Neuronal stem cell (in vitro differentiated cells): ENCODE data around the gene SLC26A9.

Experiments used
- DNase-seq: peaks from one replicate; pipeline ENCODE4 v3.0.0-alpha.2; 2013; ENCODE audit warnings: low spot score
- H2AFZ ChIP-seq: one replicate; pipeline ENCODE4 v1.6.1; 2013; ENCODE audit warnings: mild to moderate bottlenecking, low read length, inconsistent platforms
- H2AK5ac ChIP-seq: 2 replicates; pipeline ENCODE4 v1.6.1; 2013; ENCODE audit warnings: low read depth, mild to moderate bottlenecking, inconsistent platforms, low read length, moderate library complexity, mixed read lengths
- H2BK120ac ChIP-seq: 2 replicates; pipeline ENCODE4 v1.6.1; 2013; ENCODE audit warnings: low read depth, mild to moderate bottlenecking, inconsistent platforms, low read length, moderate library complexity, mixed read lengths
- H2BK12ac ChIP-seq: one replicate; pipeline ENCODE4 v1.6.1; 2013; ENCODE audit warnings: low read length, inconsistent platforms
- H2BK15ac ChIP-seq: 2 replicates; pipeline ENCODE4 v1.6.1; 2013; ENCODE audit warnings: mild to moderate bottlenecking, low read length, inconsistent platforms, mixed read lengths
- H2BK5ac ChIP-seq: one replicate; pipeline ENCODE4 v1.6.1; 2013; ENCODE audit warnings: inconsistent platforms, mild to moderate bottlenecking, low read length, moderate library complexity
- H3K14ac ChIP-seq: one replicate; pipeline ENCODE4 v1.6.1; 2013; ENCODE audit warnings: low read length, inconsistent platforms
- H3K18ac ChIP-seq: 2 replicates; pipeline ENCODE4 v1.6.1; 2013; ENCODE audit warnings: low read length, inconsistent platforms
- H3K23ac ChIP-seq: 2 replicates; pipeline ENCODE4 v1.6.1; 2013; ENCODE audit warnings: low read depth, mild to moderate bottlenecking, mixed read lengths, low read length, inconsistent platforms; ENCODE audit not compliant: poor library complexity
- H3K27ac ChIP-seq: replicated peaks from 3 replicates; pipeline ENCODE4 v1.5.1; 2013; ENCODE audit warnings: low read length, inconsistent platforms
- H3K27me3 ChIP-seq, 3 experiments: 2 replicates each; pipeline ENCODE4 v1.6.1; 2013; ENCODE audit warnings: low read length in 3 of 3, mild to moderate bottlenecking in 2 of 3, inconsistent platforms in 1 of 3, low read depth in 1 of 3, mixed read lengths in 1 of 3, moderate library complexity in 1 of 3; ENCODE audit not compliant: control insufficient read depth in 3 of 3, insufficient read depth in 3 of 3
- H3K36me3 ChIP-seq, 2 donors: replicated peaks in 1 of 2; 2 replicates each; pipeline ENCODE4 v1.6.1; 2013; ENCODE audit warnings: low read length in 2 of 2; ENCODE audit not compliant: control insufficient read depth in 2 of 2, insufficient read depth in 2 of 2
- H3K4ac ChIP-seq: 2 replicates; pipeline ENCODE4 v1.6.1; 2013; ENCODE audit warnings: inconsistent platforms, mild to moderate bottlenecking, low read length, moderate library complexity
- H3K4me1 ChIP-seq, 2 donors: 1 replicate in 1 of 2; 2 replicates in 1 of 2; pipeline ENCODE4 v1.6.1; 2013; ENCODE audit warnings: low read length in 2 of 2, low read depth in 1 of 2; ENCODE audit not compliant: control insufficient read depth in 2 of 2, insufficient read depth in 1 of 2
- H3K4me2 ChIP-seq: one replicate; pipeline ENCODE4 v1.6.1; 2013; ENCODE audit warnings: mild to moderate bottlenecking, low read length, inconsistent platforms; ENCODE audit not compliant: insufficient read depth, poor library complexity, severe bottlenecking
- H3K4me3 ChIP-seq, 2 donors: 2 replicates each; pipeline ENCODE4 v1.5.1; 2013; ENCODE audit warnings: low read length in 2 of 2, mild to moderate bottlenecking in 2 of 2, inconsistent platforms in 1 of 2, moderate library complexity in 1 of 2
- H3K79me1 ChIP-seq: one replicate; pipeline ENCODE4 v1.6.1; 2013; ENCODE audit warnings: low read depth, mild to moderate bottlenecking, inconsistent platforms, low read length, moderate library complexity
- H3K9ac ChIP-seq: one replicate; pipeline ENCODE4 v1.6.1; 2013; ENCODE audit warnings: mild to moderate bottlenecking, low read depth, low read length, inconsistent platforms; ENCODE audit not compliant: poor library complexity
- H3K9me3 ChIP-seq, 2 donors: replicated peaks in 1 of 2; 2 replicates each; pipeline versions ENCODE3 to v1.6.1; 2013; ENCODE audit warnings: low read length in 2 of 2, mild to moderate bottlenecking in 2 of 2, inconsistent platforms in 1 of 2, low read depth in 1 of 2, mixed read lengths in 1 of 2, moderate library complexity in 1 of 2; ENCODE audit not compliant: control insufficient read depth in 2 of 2, insufficient read depth in 1 of 2
- H4K8ac ChIP-seq: one replicate; pipeline ENCODE4 v1.6.1; 2013; ENCODE audit warnings: low read depth, mild to moderate bottlenecking, inconsistent platforms, low read length, moderate library complexity
- H4K91ac ChIP-seq: one replicate; pipeline ENCODE4 v1.6.1; 2013; ENCODE audit warnings: low read length, low read depth, mild to moderate bottlenecking, inconsistent platforms; ENCODE audit not compliant: poor library complexity
- WGBS, 2 donors: extraction: QIAGEN DNeasy Blood & Tissue Kit; methylation state at CpG; one replicate each; pipeline ENCODE4 v1.1.7; 2013; ENCODE audit warnings: missing lambda C conversion rate in 2 of 2, mixed read lengths in 1 of 2; ENCODE audit not compliant: insufficient read length in 2 of 2, insufficient replicate concordance in 1 of 2; ENCODE audit errors: extremely low coverage in 2 of 2; 5-methylcytosine and 5-hydroxymethylcytosine counted together

The SLC26A9 gene

GRCh38 chr1:205986292-205986691, 43.0 kb upstream of the SLC26A9 start:
- no peak overlapping the region for H4K8ac ChIP-seq
- peaks cover 0 to 5% (median 0%) of the 10 kb centered on the region in 3 experiments for H3K27me3 ChIP-seq
- no peak for DNase-seq
- H3K4me2 ChIP-seq, result no peak overlapping the region
- H3K4me3 ChIP-seq, result no peak overlapping the region
- no peak overlapping the region for H2AFZ ChIP-seq
- no peak overlapping the region for H2BK120ac ChIP-seq
- no peak overlapping the region for H3K23ac ChIP-seq
- H2AK5ac ChIP-seq, result no peak overlapping the region
- no peak overlapping the region for H3K18ac ChIP-seq
- no peak overlapping the region for H3K27ac ChIP-seq
- H3K14ac ChIP-seq, result no peak overlapping the region
- H2BK15ac ChIP-seq, result no peak overlapping the region
- H3K79me1 ChIP-seq, result no peaks in the 10 kb centered on the region
- no peak overlapping the region for H2BK12ac ChIP-seq
- no peaks in the 10 kb centered on the region for H3K9me3 ChIP-seq
- H3K4ac ChIP-seq, result no peak overlapping the region
- H2BK5ac ChIP-seq, result no peak overlapping the region
- H3K4me1 ChIP-seq, result peaks cover 0 to 2% of the 10 kb centered on the region in 2 donors
- no peaks in the 10 kb centered on the region for H3K36me3 ChIP-seq
- H4K91ac ChIP-seq, result no peak overlapping the region
- WGBS, 2 donors, result no CpG with 5 or more reads among the region's 3 CpGs
- no peak overlapping the region for H3K9ac ChIP-seq

GRCh38 chr1:205985330-205986005, 42.2 kb upstream of the SLC26A9 start:
- H3K27me3 ChIP-seq, result peaks cover 0 to 5% (median 0%) of the 10 kb centered on the region in 3 experiments
- H4K8ac ChIP-seq, result no peak overlapping the region
- no peak overlapping the region for H2BK15ac ChIP-seq
- no peak overlapping the region for H2AFZ ChIP-seq
- no peaks in the 10 kb centered on the region for H3K36me3 ChIP-seq
- H3K9me3 ChIP-seq, result no peaks in the 10 kb centered on the region
- no peak overlapping the region for H3K27ac ChIP-seq
- no peak overlapping the region for H3K18ac ChIP-seq
- H3K4me3 ChIP-seq, result no peak overlapping the region
- no peak overlapping the region for H2AK5ac ChIP-seq
- H2BK120ac ChIP-seq, result no peak overlapping the region
- no peak overlapping the region for H4K91ac ChIP-seq
- H3K4me1 ChIP-seq, result peaks cover 0 to 2% of the 10 kb centered on the region in 2 donors
- H2BK12ac ChIP-seq, result no peak overlapping the region
- H3K14ac ChIP-seq, result no peak overlapping the region
- H3K4ac ChIP-seq, result no peak overlapping the region
- DNase-seq, result no peak
- no peak overlapping the region for H3K23ac ChIP-seq
- no peaks in the 10 kb centered on the region for H3K79me1 ChIP-seq
- no peak overlapping the region for H3K9ac ChIP-seq
- no peak overlapping the region for H3K4me2 ChIP-seq
- no CpG with 5 or more reads among the region's 9 CpGs for WGBS, 2 donors
- H2BK5ac ChIP-seq, result no peak overlapping the region

DNA sequence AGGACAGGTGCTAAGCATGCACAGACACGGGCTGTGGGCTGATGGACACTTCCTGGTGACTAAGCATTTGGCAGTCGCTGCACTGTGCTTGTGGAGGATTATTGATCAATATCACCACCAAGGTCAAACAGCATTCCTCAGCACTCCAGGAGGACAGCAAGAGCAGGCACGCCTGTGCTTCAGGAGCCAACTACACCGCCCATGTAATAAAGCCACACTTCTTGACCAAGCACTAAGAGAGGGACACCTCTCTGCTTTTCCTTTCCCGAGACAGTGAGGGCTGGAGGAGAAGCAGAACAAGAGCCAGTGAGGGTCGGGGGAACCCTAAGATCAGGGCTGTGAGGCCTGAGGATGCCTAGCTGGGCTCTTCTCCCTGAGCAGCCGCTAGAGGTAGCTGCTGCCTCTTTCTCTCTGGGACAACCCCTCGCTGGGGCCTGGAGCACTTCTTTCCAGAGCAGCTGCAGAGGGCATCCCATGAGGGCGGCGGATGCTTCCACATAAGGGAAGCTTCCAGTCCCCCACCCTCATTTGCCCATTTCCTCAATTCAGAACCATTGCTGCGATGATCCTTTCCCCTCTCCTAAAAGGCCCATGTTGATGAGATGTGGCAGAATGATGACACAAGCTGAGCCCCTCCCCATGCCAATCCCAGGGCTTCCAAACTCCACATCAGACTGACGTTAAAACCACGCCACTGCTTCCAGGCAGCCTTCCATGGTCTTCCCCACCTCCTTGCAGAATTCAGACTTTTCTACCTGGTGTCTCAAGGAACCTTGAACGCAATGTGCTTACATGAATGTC, 40.9 kb upstream of the SLC26A9 start:
- no peak overlapping the region for H4K8ac ChIP-seq
- H2BK120ac ChIP-seq, result no peak overlapping the region
- H3K23ac ChIP-seq, result no peak overlapping the region
- H2BK15ac ChIP-seq, result no peak overlapping the region
- no peak overlapping the region for H2AFZ ChIP-seq
- H3K4me2 ChIP-seq, result no peak overlapping the region
- no peak overlapping the region for H3K4ac ChIP-seq
- peaks cover 0 to 2% of the 10 kb centered on the region in 2 donors for H3K4me1 ChIP-seq
- peaks cover 0 to 5% (median 0%) of the 10 kb centered on the region in 3 experiments for H3K27me3 ChIP-seq
- H3K9ac ChIP-seq, result no peak overlapping the region
- H3K4me3 ChIP-seq, result no peak overlapping the region
- DNase-seq, result peak; percentile 39
- no peak overlapping the region for H3K18ac ChIP-seq
- no peak overlapping the region for H3K14ac ChIP-seq
- H2BK5ac ChIP-seq, result no peak overlapping the region
- no peak overlapping the region for H2BK12ac ChIP-seq
- no CpG with 5 or more reads among the region's 14 CpGs for WGBS, 2 donors
- no peaks in the 10 kb centered on the region for H3K36me3 ChIP-seq
- no peaks in the 10 kb centered on the region for H3K9me3 ChIP-seq
- H2AK5ac ChIP-seq, result no peak overlapping the region
- no peaks in the 10 kb centered on the region for H3K79me1 ChIP-seq
- no peak overlapping the region for H4K91ac ChIP-seq
- H3K27ac ChIP-seq, result no peak overlapping the region

DNA sequence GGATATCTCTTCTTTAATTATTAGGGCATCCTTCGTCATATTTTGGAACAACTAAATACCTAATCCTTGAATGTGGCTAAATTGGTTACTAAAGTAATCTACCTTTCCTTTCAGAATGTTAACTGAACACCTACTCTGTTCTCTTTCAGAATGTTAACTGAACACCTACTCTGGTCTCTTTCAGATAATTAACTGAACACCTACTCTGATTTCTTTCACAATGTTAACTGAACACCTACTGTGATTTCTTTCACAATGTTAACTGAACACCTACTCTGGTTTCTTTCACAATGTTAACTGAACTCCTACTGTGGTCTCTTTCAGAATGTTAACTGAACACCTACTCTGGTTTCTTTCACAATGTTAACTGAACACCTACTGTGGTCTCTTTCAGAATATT, 38.0 kb upstream of the SLC26A9 start:
- Histone ChIP-seq H2BK120ac (no peak overlapping the region), H2AFZ (no peak overlapping the region)

More for the DNA sequence above, 38.0 kb upstream of the SLC26A9 start:
- H2AK5ac ChIP-seq, result no peak overlapping the region
- whole genome bisulfite sequencing, 2 donors, result no CpG with 5 or more reads among the region's 1 CpG
- no peaks in the 10 kb centered on the region for H3K36me3 ChIP-seq
- no peak overlapping the region for H3K4me2 ChIP-seq
- H2BK15ac ChIP-seq, result no peak overlapping the region
- no peak overlapping the region for H4K91ac ChIP-seq
- no peak overlapping the region for H3K4me3 ChIP-seq
- no peaks in the 10 kb centered on the region for H3K9me3 ChIP-seq
- H2BK5ac ChIP-seq, result no peak overlapping the region
- no peak overlapping the region for H3K18ac ChIP-seq
- peaks cover 7% of the 10 kb centered on the region in 2 donors for H3K4me1 ChIP-seq
- H2BK12ac ChIP-seq, result no peak overlapping the region
- no peak for DNase-seq
- H3K27ac ChIP-seq, result no peak overlapping the region
- no peak overlapping the region for H4K8ac ChIP-seq
- no peak overlapping the region for H3K14ac ChIP-seq
- no peak overlapping the region for H3K23ac ChIP-seq
- no peaks in the 10 kb centered on the region for H3K79me1 ChIP-seq
- no peaks in the 10 kb centered on the region for H3K27me3 ChIP-seq
- no peak overlapping the region for H3K4ac ChIP-seq
- no peak overlapping the region for H3K9ac ChIP-seq
